ENCODE measurements around the gene REXO1.
A peak's percentile ranks its signal among the peaks of the same experiment; 100 is the strongest.

Gene REXO1

DNA sequence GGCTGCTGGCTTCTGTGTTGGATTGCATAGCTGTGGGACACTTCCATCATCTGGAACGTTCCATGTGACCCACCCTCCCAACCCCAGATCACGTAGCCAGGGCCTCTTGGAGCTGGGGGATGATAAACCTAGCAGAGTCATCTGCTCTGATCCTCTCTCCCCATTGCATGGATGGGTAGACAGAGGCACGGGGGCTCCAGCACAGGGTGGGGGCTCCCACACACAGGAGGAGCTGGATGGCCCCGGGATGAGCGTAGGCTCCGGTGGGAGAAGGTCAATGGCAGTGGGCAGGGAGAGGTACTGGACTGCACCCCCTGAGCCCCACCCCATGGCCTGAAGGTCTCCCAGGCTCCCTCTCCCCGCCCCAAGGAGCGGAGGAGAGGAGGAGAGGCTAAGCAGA lies 61.6 kb downstream of the REXO1 start:
- no peak overlapping the region for H3K9ac ChIP-seq (ENCODE audit: low read depth, low read length)
- peaks cover 9% of the 10 kb centered on the region for H3K9me3 ChIP-seq (ENCODE audit: control insufficient read depth, insufficient read depth, low read length)
- no peaks in the 10 kb centered on the region for H3K36me3 ChIP-seq (ENCODE audit: insufficient read depth, low read length)
- H3K4me1 ChIP-seq (ENCODE audit: insufficient read depth, low read length), result no peaks in the 10 kb centered on the region

DNA sequence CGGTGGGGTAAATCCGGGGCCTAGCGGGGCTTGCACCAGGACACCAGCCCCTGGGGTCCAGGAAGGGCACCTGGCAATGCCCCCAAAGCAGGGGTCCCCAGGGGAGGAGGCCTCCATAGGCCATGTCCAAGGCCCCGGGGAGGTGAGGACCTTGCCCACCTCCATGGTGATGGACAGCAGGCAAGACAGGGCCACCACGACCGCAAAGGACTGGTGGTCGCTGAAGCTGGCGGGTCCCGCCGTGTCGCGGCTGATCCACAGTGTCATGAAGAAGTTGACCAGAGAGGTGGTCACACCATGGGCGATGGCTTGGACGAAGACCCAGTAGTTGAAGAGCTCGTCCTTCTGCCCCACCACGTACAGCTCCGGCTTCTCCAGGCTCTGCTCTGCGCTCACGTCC lies 63.0 kb downstream of the REXO1 start:
- no peaks in the 10 kb centered on the region for H3K36me3 ChIP-seq (ENCODE audit: insufficient read depth, low read length)
- H3K4me1 ChIP-seq (ENCODE audit: insufficient read depth, low read length), result no peaks in the 10 kb centered on the region
- no peak overlapping the region for H3K9ac ChIP-seq (ENCODE audit: low read depth, low read length)
- peaks cover 8% of the 10 kb centered on the region for H3K9me3 ChIP-seq (ENCODE audit: control insufficient read depth, insufficient read depth, low read length)

DNA sequence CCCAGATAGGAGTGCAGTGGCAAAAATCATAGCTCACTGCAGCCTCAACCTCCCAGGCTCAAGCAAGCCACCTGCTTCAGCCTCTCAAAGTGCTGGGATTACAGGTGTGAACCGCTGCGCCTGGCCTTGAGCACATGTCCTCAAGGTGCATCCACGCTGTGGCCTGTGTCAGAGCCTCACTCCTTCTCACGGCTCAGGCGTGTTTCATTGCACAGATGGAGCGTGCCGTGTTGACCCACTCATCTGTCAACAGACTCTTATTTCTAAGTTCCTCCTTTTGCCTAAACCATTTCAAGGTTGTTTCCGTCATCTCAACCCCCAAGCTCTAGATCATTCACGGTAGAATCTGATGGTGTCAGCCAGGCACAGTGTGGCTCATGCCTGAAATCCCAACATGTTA lies 64.4 kb downstream of the REXO1 start:
- Histone ChIP-seq H3K9ac (ENCODE audit: low read depth, low read length) (no peak overlapping the region), H3K4me1 (ENCODE audit: insufficient read depth, low read length) (no peaks in the 10 kb centered on the region), H3K36me3 (ENCODE audit: insufficient read depth, low read length) (no peaks in the 10 kb centered on the region), H3K9me3 (ENCODE audit: control insufficient read depth, insufficient read depth, low read length) (peaks cover 8% of the 10 kb centered on the region)

DNA sequence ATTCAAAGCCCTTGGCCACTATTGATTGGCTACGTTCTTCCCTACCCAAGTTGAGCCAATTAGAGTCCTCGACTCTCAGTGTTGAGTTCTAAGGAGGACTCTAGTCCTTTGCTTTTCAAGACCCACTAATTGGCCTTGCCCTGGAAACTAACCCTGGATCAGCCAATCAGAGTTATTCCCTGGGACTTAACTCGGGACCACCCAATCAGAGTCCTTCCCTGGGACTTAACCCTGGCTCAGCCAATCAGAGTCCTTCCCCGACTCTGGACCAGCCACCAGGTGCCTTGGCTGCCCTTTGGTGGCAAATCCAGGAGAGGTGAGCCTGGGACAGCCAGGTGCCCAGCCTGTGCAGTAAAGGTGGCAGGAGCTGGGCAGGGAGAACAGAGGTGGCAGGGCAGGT lies 64.9 kb downstream of the REXO1 start:
- Histone ChIP-seq H3K9me3 (ENCODE audit: control insufficient read depth, insufficient read depth, low read length) (peaks cover 8% of the 10 kb centered on the region), H3K9ac (ENCODE audit: low read depth, low read length) (no peak overlapping the region), H3K4me1 (ENCODE audit: insufficient read depth, low read length) (no peaks in the 10 kb centered on the region), H3K36me3 (ENCODE audit: insufficient read depth, low read length) (no peaks in the 10 kb centered on the region)

GRCh38 chr19:1782521-1782920 lies 65.8 kb downstream of the REXO1 start:
- no peaks in the 10 kb centered on the region for H3K4me1 ChIP-seq (ENCODE audit: insufficient read depth, low read length)
- H3K36me3 ChIP-seq (ENCODE audit: insufficient read depth, low read length), result no peaks in the 10 kb centered on the region
- H3K9ac ChIP-seq (ENCODE audit: low read depth, low read length), result no peak overlapping the region
- H3K9me3 ChIP-seq (ENCODE audit: control insufficient read depth, insufficient read depth, low read length), result peaks cover 8% of the 10 kb centered on the region

GRCh38 chr19:1780272-1780958 lies 67.9 kb downstream of the REXO1 start:
- H3K4me1 ChIP-seq (ENCODE audit: insufficient read depth, low read length), result no peaks in the 10 kb centered on the region
- H3K9me3 ChIP-seq (ENCODE audit: control insufficient read depth, insufficient read depth, low read length), result peaks cover 8% of the 10 kb centered on the region
- H3K36me3 ChIP-seq (ENCODE audit: insufficient read depth, low read length), result no peaks in the 10 kb centered on the region
- no peak overlapping the region for H3K9ac ChIP-seq (ENCODE audit: low read depth, low read length)

DNA sequence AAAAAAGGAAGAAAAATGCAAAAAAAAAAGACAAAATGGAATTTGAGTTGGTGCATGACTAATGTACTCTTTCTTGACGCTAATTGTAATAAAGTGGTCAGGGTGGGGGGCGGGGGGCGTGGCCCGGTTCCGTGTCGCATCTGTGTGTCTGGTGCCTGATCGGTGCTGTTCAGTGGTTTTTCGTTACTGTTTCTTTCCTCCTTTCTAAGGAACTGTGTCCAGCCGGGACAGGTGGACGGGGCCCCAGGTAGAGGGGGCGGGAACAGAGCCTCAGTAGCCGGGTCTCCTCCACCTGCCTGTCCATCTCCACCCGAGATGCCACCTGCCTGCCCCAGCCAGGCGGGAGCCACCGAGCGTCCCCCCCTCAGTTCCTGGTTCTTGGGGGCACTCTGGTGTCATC lies 68.7 kb downstream of the REXO1 start:
- H3K4me1 ChIP-seq (ENCODE audit: insufficient read depth, low read length), result no peaks in the 10 kb centered on the region
- H3K9ac ChIP-seq (ENCODE audit: low read depth, low read length), result no peak overlapping the region

GRCh38 chr19:1777149-1777548 lies 71.1 kb downstream of the REXO1 start:
- H3K9me3 ChIP-seq (ENCODE audit: control insufficient read depth, insufficient read depth, low read length), result peaks cover 10% of the 10 kb centered on the region
- H3K9ac ChIP-seq (ENCODE audit: low read depth, low read length), result no peak overlapping the region
- H3K36me3 ChIP-seq (ENCODE audit: insufficient read depth, low read length), result no peaks in the 10 kb centered on the region
- H3K4me1 ChIP-seq (ENCODE audit: insufficient read depth, low read length), result no peaks in the 10 kb centered on the region

More for the DNA sequence above, 68.7 kb downstream of the REXO1 start:
- peaks cover 9% of the 10 kb centered on the region for H3K9me3 ChIP-seq (ENCODE audit: control insufficient read depth, insufficient read depth, low read length)
- no peaks in the 10 kb centered on the region for H3K36me3 ChIP-seq (ENCODE audit: insufficient read depth, low read length)

DNA sequence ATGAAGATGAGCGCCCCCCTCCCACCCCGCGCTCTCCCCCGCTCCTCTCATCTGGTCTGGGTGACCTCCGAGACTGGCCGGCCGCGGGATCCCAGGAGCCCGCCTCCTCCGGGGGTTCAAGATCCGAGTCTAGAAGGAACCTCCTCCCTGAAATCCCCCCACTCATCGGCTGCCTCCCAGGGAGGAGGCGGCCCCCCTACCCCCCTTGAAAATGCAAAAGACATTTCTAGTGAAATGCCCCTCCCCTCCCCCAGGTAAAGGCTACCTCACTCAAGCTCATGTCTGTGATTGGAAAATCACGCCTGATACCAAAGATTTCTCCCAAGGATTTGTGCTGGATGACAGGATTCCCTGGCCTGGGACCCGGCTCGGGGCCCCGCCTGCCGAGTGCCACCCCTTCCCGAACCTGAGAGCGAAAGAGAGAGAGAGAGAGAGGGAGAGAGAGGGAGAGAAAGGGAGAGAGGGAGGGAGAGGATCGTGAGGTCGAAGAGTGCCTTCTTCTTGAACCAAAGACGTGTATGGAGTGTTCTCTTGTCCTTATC lies 71.6 kb downstream of the REXO1 start:
- Histone ChIP-seq H3K4me1 (ENCODE audit: insufficient read depth, low read length) (no peaks in the 10 kb centered on the region), H3K9me3 (ENCODE audit: control insufficient read depth, insufficient read depth, low read length) (peaks cover 5% of the 10 kb centered on the region; the same call in 1 of the 2 replicates), H3K36me3 (ENCODE audit: insufficient read depth, low read length) (no peaks in the 10 kb centered on the region), H3K9ac (ENCODE audit: low read depth, low read length) (peak overlapping the region; percentile 42; the same call in 1 of the 2 replicates)

DNA sequence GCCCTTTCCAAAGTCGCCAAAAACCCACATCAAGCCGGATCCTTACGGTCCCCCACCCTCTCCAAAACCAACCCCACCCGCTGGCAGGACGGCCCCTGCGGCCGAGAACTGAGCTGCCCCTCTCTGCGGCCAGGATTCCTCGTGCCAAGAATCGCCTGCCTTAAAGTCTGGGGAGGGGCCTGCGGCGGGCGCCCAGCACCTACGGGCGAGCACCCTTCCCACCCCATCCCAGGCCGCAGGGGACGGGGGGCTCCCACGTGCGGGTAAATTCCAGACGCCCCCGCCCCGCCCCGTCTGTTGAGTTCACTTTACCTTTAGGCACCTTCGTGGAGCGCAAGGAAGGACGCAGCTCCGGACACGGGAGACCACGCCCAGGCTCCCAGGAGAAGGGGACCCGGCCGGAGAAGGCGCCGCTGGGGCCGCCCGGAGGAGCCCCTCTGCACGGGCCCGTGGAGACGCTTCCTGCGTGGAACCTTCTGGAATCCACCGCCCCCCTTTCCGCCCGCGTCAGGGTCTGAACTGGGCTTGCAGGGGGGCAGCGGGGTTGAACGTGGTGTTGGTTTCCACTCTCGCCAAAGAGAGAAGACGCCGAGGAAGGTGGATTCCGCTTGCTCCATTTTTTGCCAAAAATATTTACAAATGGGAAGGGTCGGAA lies 72.2 kb downstream of the REXO1 start:
- no peaks in the 10 kb centered on the region for H3K36me3 ChIP-seq (ENCODE audit: insufficient read depth, low read length)
- H3K9ac ChIP-seq (ENCODE audit: low read depth, low read length), result peak overlapping the region; percentile 42; the same call in 1 of the 2 replicates
- H3K9me3 ChIP-seq (ENCODE audit: control insufficient read depth, insufficient read depth, low read length), result peaks cover 9% of the 10 kb centered on the region
- H3K4me1 ChIP-seq (ENCODE audit: insufficient read depth, low read length), result no peaks in the 10 kb centered on the region

DNA sequence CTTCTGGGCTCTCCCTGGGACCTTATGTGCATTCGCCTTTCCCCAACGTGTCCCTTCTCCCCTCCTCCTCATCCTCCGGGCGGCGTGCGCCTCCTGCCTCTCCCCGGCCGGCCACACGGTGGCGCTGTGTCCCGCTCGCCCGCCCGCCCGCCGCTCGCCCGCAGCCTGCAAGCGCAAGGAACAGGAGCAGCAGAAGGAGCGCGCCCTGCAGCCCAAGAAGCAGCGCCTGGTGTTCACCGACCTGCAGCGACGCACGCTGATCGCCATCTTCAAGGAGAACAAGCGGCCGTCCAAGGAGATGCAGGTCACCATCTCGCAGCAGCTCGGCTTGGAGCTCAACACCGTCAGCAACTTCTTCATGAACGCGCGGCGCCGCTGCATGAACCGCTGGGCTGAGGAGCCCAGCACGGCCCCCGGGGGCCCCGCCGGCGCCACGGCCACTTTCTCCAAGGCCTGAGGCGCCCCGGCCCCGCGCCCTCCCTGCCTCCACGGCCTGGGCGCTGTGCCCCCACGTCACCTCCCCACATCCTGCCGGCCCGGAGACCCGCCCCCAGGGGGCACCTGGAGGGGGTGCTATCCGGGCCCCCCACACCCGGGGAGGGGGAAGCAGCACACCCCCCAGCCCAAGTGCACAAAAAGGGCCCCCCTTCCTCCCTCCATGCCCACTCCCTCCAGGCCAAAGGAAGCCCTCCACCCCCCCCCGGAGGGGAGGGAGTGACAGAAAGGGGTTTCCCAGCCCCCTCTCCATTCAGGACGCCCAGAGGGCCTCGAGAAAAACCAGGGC lies 73.1 kb downstream of the REXO1 start:
- peaks cover 12% of the 10 kb centered on the region for H3K9me3 ChIP-seq (ENCODE audit: control insufficient read depth, insufficient read depth, low read length)
- no peaks in the 10 kb centered on the region for H3K4me1 ChIP-seq (ENCODE audit: insufficient read depth, low read length)
- peak overlapping the region; percentile 41; the same call in 1 of the 2 replicates for H3K9ac ChIP-seq (ENCODE audit: low read depth, low read length)
- no peaks in the 10 kb centered on the region for H3K36me3 ChIP-seq (ENCODE audit: insufficient read depth, low read length)

- H3K9ac ChIP-seq (ENCODE audit: low read depth, low read length), result no peak overlapping the region
- no peaks in the 10 kb centered on the region for H3K4me1 ChIP-seq (ENCODE audit: insufficient read depth, low read length)
- H3K9me3 ChIP-seq (ENCODE audit: control insufficient read depth, insufficient read depth, low read length), result peaks cover 12% of the 10 kb centered on the region
- H3K36me3 ChIP-seq (ENCODE audit: insufficient read depth, low read length), result no peaks in the 10 kb centered on the region
Measured at GRCh38 chr19:1773184-1773583, 75.1 kb downstream of the REXO1 start.

GRCh38 chr19:1770866-1771576 lies 77.3 kb downstream of the REXO1 start:
- Histone ChIP-seq H3K4me1 (ENCODE audit: insufficient read depth, low read length) (peaks cover 3% of the 10 kb centered on the region; the same call in 1 of the 2 replicates), H3K9me3 (ENCODE audit: control insufficient read depth, insufficient read depth, low read length) (peaks cover 12% of the 10 kb centered on the region), H3K36me3 (ENCODE audit: insufficient read depth, low read length) (no peaks in the 10 kb centered on the region), H3K9ac (ENCODE audit: low read depth, low read length) (no peak overlapping the region)

- Histone ChIP-seq H3K4me1 (ENCODE audit: insufficient read depth, low read length) (peaks cover 3% of the 10 kb centered on the region; the same call in 1 of the 2 replicates), H3K9me3 (ENCODE audit: control insufficient read depth, insufficient read depth, low read length) (peaks cover 11% of the 10 kb centered on the region), H3K9ac (ENCODE audit: low read depth, low read length) (no peak overlapping the region), H3K36me3 (ENCODE audit: insufficient read depth, low read length) (no peaks in the 10 kb centered on the region)
Measured at GRCh38 chr19:1769645-1769985, 78.7 kb downstream of the REXO1 start.

Data from ES-I3 (cell line).